ENCODE results near the gene MYLK4.

Gene MYLK4

GRCh38 chr6:2695454-2696095 lies 55.1 kb downstream of the MYLK4 start:
- DNase-seq (no peak), ATAC-seq (no peak)
- no peak overlapping the region for H3K4me3 Mint-ChIP-seq
- no peak overlapping the region for H3K27ac Mint-ChIP-seq
- H3K9me3 Mint-ChIP-seq = no peaks in the 10 kb centered on the region
- H3K4me1 Mint-ChIP-seq = no peaks in the 10 kb centered on the region
- no peaks in the 10 kb centered on the region for H3K36me3 Mint-ChIP-seq (ENCODE audit: low read depth)
- H3K27me3 Mint-ChIP-seq = peaks cover 4% of the 10 kb centered on the region

DNA sequence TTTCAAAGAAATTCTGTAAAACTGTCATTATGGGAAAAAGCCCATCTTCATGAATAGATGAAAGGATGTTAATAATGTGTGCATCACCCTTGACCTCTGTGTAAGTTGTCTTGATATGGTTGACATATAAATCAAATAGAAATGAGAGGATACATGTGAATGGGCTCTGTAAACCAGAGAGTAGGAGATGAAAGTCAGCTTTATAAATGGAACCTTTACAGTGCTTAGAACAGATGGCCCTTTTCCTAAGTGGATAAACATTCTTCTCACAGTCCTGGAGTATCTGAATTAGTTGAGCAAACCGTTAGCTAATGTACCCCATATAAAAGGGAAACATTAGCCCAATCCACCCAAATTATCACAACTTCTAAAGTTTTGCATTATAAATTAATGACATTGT lies 57.5 kb downstream of the MYLK4 start:
- H3K27ac Mint-ChIP-seq = no peak overlapping the region

DNA sequence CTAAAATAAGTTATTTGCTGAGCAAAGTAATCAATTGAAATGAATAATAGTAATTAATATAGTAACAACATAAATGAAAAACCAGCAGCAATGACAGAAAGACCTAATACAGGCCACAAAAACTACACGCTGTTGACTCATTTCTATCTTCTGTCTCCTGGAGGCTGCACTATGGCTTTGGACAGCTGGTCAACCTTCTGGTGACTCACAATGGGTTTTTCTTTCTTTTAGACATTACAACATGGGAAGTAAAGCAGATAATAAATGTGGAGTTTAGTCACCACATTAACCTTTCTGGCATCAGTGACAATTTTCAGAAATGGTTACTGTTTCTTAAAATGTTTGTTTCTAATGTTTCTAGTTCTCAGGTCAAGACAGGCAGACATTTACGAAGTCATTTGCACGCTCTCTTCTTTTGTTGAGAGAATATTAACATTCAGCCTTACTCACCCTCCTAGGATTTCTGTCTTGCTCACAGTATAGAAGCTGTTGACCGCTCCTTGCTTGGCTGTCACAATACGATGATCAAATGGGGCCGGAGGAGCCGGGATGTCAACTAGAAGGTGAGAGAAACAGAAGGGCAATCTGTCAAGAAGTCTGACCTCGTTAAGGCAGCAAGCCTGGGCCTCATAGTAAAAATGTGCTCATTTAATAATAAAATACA lies 62.2 kb downstream of the MYLK4 start:
- Mint-ChIP-seq H3K4me3 (no peak overlapping the region), H3K36me3 (ENCODE audit: low read depth) (no peaks in the 10 kb centered on the region), H3K9me3 (no peaks in the 10 kb centered on the region), H3K4me1 (no peaks in the 10 kb centered on the region), H3K27me3 (no peaks in the 10 kb centered on the region), H3K27ac (peak overlapping the region; percentile 26)
- DNase-seq (no peak), ATAC-seq (no peak)

More for the DNA sequence above, 57.5 kb downstream of the MYLK4 start:
- Mint-ChIP-seq H3K9me3 (no peaks in the 10 kb centered on the region), H3K4me3 (no peak overlapping the region), H3K36me3 (ENCODE audit: low read depth) (no peaks in the 10 kb centered on the region), H3K4me1 (no peaks in the 10 kb centered on the region), H3K27me3 (no peaks in the 10 kb centered on the region)
- DNase-seq (no peak), ATAC-seq (no peak)

DNA sequence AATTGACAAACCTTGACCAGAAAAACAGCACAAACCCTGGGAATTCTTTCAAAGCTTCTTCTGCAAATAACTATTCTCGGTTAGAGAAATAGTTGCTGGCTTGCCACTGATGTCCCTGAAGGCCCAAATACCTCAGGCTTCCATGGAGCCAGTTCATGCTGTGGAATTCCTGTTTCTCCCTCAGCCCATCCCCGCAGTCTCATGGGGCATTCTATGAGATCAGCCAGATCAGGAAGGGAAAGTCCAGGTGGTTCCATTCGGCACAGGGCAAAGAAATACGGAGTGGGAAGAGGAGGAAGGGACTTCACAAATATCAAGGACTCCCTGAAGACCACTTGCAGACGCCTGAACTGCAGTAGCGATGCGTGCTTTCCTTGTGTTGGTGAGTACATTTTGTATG lies 63.3 kb downstream of the MYLK4 start:
- Mint-ChIP-seq H3K27me3 (no peaks in the 10 kb centered on the region), H3K36me3 (ENCODE audit: low read depth) (no peaks in the 10 kb centered on the region), H3K9me3 (no peaks in the 10 kb centered on the region), H3K4me3 (no peak overlapping the region), H3K4me1 (no peaks in the 10 kb centered on the region), H3K27ac (no peak overlapping the region)
- ATAC-seq (no peak), DNase-seq (no peak)

DNA sequence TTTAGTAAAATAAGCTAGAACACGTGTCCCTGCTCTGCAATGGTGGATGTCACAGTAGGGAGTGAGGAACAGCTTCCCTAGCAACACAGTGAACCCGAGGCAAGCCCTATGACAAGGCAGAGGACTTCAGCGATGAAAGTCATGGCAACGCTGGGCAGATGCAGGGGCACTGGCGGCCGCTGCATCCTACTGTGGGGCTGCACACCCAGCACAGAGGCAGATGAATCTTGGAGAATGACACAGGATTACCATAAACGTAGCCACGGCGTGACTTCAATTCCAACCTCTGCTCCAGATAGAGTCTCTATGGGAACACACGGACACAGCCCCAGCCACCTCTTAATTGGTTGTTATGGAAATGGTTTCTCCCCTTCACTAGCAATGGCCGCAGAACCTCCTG lies 64.2 kb downstream of the MYLK4 start:
- Mint-ChIP-seq H3K9me3 (no peaks in the 10 kb centered on the region), H3K4me3 (no peak overlapping the region), H3K27ac (no peak overlapping the region), H3K36me3 (ENCODE audit: low read depth) (no peaks in the 10 kb centered on the region), H3K4me1 (no peaks in the 10 kb centered on the region), H3K27me3 (no peaks in the 10 kb centered on the region)
- DNase-seq (no peak), ATAC-seq (no peak)

DNA sequence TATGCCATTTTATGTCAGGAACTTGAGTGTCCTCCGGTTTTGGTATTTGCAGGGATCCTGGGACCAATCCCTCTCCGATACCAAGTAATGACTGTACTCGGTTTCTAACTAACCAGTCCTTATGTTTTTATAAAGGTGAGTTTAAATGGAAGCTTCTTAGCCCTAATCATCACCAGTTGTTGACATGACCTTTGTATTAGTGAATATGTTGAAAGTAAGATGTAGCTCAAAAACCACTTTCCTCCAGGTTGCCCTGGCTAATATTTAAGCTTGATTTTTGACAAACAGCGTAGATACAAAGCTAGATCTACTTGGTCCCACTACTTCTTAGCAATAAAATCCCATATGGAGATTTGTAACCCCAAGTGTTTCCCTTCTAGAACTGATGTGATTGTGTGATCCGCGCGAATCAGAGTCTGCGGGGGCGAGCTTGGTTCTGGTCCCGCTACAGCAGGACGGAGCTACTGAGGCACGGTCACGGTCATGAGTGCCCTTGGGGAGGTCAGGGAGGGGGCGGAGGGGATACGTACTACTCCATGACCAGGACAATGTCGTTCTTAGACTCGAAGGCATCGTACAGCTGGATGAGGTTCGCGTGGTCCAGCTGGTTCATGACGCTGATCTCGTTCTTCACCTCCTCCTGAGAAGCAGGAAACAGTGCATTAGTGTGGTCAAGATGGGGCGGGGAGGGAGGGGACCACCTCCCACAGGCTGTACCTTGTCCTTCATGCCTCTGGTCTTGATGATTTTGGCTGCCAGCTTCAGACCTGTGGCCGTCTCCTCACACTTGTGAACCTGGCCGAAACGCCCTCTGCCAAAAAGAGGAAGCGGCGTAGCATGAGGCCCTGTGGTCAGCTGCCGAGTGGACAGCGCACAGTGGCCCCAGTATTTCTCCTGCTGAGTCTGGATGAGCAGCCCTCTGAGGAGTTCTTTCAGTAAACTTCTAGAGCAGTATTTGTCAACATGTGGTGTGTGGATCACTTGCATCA lies 65.7 kb downstream of the MYLK4 start:
- Mint-ChIP-seq H3K4me3 (no peak overlapping the region), H3K27me3 (no peaks in the 10 kb centered on the region), H3K4me1 (no peaks in the 10 kb centered on the region), H3K27ac (no peak overlapping the region), H3K36me3 (ENCODE audit: low read depth) (no peaks in the 10 kb centered on the region), H3K9me3 (no peaks in the 10 kb centered on the region)
- DNase-seq = no peak
- no peak for ATAC-seq

GRCh38 chr6:2684103-2684749 lies 66.5 kb downstream of the MYLK4 start:
- no peak overlapping the region for H3K4me3 Mint-ChIP-seq
- no peak for ATAC-seq
- DNase-seq = no peak
- H3K27ac Mint-ChIP-seq = no peak overlapping the region
- H3K36me3 Mint-ChIP-seq (ENCODE audit: low read depth) = no peaks in the 10 kb centered on the region
- no peaks in the 10 kb centered on the region for H3K27me3 Mint-ChIP-seq
- no peaks in the 10 kb centered on the region for H3K4me1 Mint-ChIP-seq
- H3K9me3 Mint-ChIP-seq = no peaks in the 10 kb centered on the region

GRCh38 chr6:2680264-2680922 lies 70.3 kb downstream of the MYLK4 start:
- Mint-ChIP-seq H3K27ac (no peak overlapping the region), H3K4me3 (no peak overlapping the region), H3K4me1 (no peaks in the 10 kb centered on the region), H3K36me3 (ENCODE audit: low read depth) (no peaks in the 10 kb centered on the region), H3K27me3 (no peaks in the 10 kb centered on the region), H3K9me3 (no peaks in the 10 kb centered on the region)
- no peak for ATAC-seq
- no peak for DNase-seq

DNA sequence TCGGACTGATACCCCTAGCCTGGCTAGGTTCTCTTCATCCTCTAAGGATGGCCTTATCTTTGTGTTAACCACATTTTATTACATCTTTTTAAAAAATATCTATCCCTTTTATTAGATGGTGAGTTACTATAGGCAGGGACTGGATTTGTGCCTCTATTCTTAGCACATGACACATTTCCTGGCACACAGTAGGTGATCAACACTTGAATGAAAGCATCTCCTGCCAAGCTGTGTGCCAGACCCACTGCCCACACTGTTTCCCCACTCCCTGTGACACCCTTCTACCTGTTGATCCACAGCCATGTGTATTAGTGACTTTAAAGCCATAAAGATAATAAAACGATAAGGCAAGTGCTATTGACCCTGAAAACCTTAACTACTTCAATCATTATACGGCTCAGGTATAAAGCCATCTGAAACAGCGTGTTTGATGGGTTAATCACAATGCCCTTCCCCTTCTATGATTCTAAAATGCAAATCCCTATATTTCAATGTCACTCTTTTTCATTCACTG lies 73.6 kb downstream of the MYLK4 start:
- Mint-ChIP-seq H3K27me3 (no peaks in the 10 kb centered on the region), H3K36me3 (ENCODE audit: low read depth) (no peaks in the 10 kb centered on the region), H3K4me3 (no peak overlapping the region), H3K4me1 (no peaks in the 10 kb centered on the region), H3K9me3 (no peaks in the 10 kb centered on the region), H3K27ac (no peak overlapping the region)
- no peak for DNase-seq
- ATAC-seq = no peak

DNA sequence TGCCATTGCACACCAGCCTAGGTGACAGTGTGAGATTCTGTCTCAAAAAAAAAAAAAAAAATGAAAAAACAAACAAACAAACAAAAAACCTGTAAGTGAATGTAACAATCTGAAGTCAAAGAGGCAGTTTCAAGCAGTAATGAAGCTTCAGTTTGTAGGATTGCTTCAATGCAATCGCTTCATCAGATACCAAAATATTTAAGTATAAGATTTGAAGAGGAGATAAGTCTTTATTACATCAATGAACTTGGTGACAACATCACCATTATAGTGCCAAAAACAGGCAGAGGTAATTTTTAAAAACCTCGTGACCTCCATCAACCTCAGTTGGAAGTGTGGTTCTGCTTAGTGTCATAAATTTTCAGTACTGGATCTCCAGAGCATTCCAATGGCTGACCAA lies 74.7 kb downstream of the MYLK4 start:
- DNase-seq = no peak
- no peak overlapping the region for H3K27ac Mint-ChIP-seq
- ATAC-seq = no peak
- H3K36me3 Mint-ChIP-seq (ENCODE audit: low read depth) = no peaks in the 10 kb centered on the region
- H3K9me3 Mint-ChIP-seq = no peaks in the 10 kb centered on the region
- H3K4me1 Mint-ChIP-seq = no peaks in the 10 kb centered on the region
- no peaks in the 10 kb centered on the region for H3K27me3 Mint-ChIP-seq
- no peak overlapping the region for H3K4me3 Mint-ChIP-seq

GRCh38 chr6:2674857-2675256 lies 75.9 kb downstream of the MYLK4 start:
- Mint-ChIP-seq H3K27ac (no peak overlapping the region), H3K36me3 (ENCODE audit: low read depth) (no peaks in the 10 kb centered on the region), H3K27me3 (no peaks in the 10 kb centered on the region), H3K9me3 (no peaks in the 10 kb centered on the region), H3K4me3 (no peak overlapping the region), H3K4me1 (no peaks in the 10 kb centered on the region)
- ATAC-seq (no peak), DNase-seq (no peak)

DNA sequence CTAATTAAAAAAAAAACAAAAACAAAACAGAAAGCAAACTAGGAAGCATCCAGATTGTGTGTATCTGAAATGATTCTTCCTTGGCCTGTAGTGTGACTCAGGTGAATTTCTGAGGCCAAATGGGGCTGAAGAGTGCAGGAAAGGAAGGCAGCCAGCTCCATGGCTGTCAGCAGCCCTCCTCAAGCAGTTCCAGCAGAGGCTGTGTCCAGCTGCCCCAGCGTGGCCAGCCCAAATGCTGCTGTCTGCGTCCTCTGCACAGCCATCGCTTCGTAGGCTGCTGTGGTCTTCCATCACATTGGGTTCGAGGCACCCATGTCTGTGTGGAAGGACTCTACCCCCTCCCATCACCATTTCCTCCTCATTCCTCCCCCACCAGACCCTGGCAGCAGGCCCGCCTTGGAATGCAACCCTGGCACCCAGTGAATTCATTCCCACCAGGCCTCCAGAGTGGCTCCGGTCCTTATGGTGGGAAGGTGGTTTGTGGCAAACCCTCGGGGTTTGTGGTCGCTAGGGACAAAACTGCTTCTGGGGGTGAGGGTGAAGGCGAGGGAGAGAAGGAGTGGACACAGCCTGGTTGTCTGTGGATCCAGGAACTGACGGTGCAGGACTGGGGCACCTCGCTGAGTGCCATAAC lies 81.5 kb downstream of the MYLK4 start:
- Mint-ChIP-seq H3K4me1 (no peaks in the 10 kb centered on the region), H3K27me3 (no peaks in the 10 kb centered on the region), H3K27ac (no peak overlapping the region), H3K4me3 (no peak overlapping the region), H3K9me3 (no peaks in the 10 kb centered on the region), H3K36me3 (ENCODE audit: low read depth) (no peaks in the 10 kb centered on the region)
- no peak for ATAC-seq
- DNase-seq = no peak

- H3K36me3 Mint-ChIP-seq (ENCODE audit: low read depth) = no peaks in the 10 kb centered on the region
- ATAC-seq (no peak), DNase-seq (no peak)
- no peak overlapping the region for H3K27ac Mint-ChIP-seq
- H3K27me3 Mint-ChIP-seq = no peaks in the 10 kb centered on the region
- H3K4me3 Mint-ChIP-seq = no peak overlapping the region
- H3K4me1 Mint-ChIP-seq = no peaks in the 10 kb centered on the region
- peaks cover 5% of the 10 kb centered on the region for H3K9me3 Mint-ChIP-seq
These were observed 83.1 kb downstream of the MYLK4 start for GRCh38 chr6:2667617-2668016.

All from activated naive CD8-positive, alpha-beta T cell treated with anti-CD3 and anti-CD28 coated beads, Interleukin-2, amount 50 U/mL, for 24 hours (primary cell).